NCI-H1694 (cell line): ENCODE data around the gene RAB30.
A peak's percentile ranks its signal among the peaks of the same experiment; 100 is the strongest.
"Not testable (repeated sequence)": the region's sequence is repeated elsewhere in the genome, so short reads cannot be mapped to it uniquely, and the experiment has no call there.

Experiments
- DNase-seq: peaks from one replicate; lab custom pipeline; 2025; lab: John Stamatoyannopoulos, UW

RAB30 gene

GRCh38 chr11:82943430-82943829, 128.3 kb downstream of the RAB30 start:
- not testable (repeated sequence) for DNase-seq

GRCh38 chr11:82942376-82942775, 129.3 kb downstream of the RAB30 start:
- no peak for DNase-seq

GRCh38 chr11:82939456-82939855, 132.2 kb downstream of the RAB30 start:
- DNase-seq, result no peak

GRCh38 chr11:82937554-82937953, 134.1 kb downstream of the RAB30 start:
- no peak for DNase-seq

- no peak for DNase-seq
Measured at GRCh38 chr11:82936261-82936660, 135.4 kb downstream of the RAB30 start.

- no peak for DNase-seq
Measured at GRCh38 chr11:82932564-82932963, 139.1 kb downstream of the RAB30 start.

- no peak for DNase-seq
Measured at GRCh38 chr11:82930734-82931133, 141.0 kb downstream of the RAB30 start.

- no peak for DNase-seq
Measured at GRCh38 chr11:82930229-82930628, 141.5 kb downstream of the RAB30 start.

- no peak for DNase-seq
Measured at GRCh38 chr11:82929121-82929520, 142.6 kb downstream of the RAB30 start.

GRCh38 chr11:82927264-82927880, 144.3 kb downstream of the RAB30 start:
- peak; percentile 42 for DNase-seq

- no peak for DNase-seq
Measured at GRCh38 chr11:82924522-82925224, 147.0 kb downstream of the RAB30 start.
